IMR-90 (cell line): ENCODE data around the gene CYP1A2. TPM values are rescaled to one million over a fixed set of nuclear protein-coding genes. Genes with fewer than 3 reads are reported as not detected.

Experiments
- ATAC-seq: fragments of 200-7000 bp; cut with Tn5 transposase; 2 replicates; pipeline ENCODE4 v1.9.1; 2020; ENCODE audit warnings: low read depth, mild to moderate bottlenecking, moderate library complexity
- BruUV-seq: library from RNA; stranded (reverse); fragments of 400-500 nt; replicated peaks from 2 replicates; lab custom pipeline; 2021; lab: Mats Ljungman, UMichigan
- CTCF ChIA-PET: fragments of 300-600 bp; formaldehyde crosslinking; extraction: SDS; loops from one replicate; lab custom pipeline; 2021; ENCODE audit warnings: antibody characterized with exemption; lab: Yijun Ruan, JAX
- POLR2A ChIA-PET: fragments of 300-600 bp; sonication (Branson Sonifier 250); formaldehyde crosslinking; loops from one replicate; lab custom pipeline; 2022; ENCODE audit warnings: antibody characterized with exemption; ENCODE audit not compliant: unreplicated experiment; lab: Charles Lee
- DNase-seq: peaks from one replicate; pipeline ENCODE4 v3.0.0; 2013
- H2AFZ ChIP-seq: replicated peaks from 2 replicates; pipeline ENCODE3; 2013; ENCODE audit warnings: low read length, mild to moderate bottlenecking; ENCODE audit not compliant: poor library complexity
- H2AK5ac ChIP-seq: 2 replicates; pipeline ENCODE4 v1.6.1; 2013; ENCODE audit warnings: low read depth, low read length, inconsistent platforms
- H2AK9ac ChIP-seq: replicated peaks from 2 replicates; pipeline ENCODE3; 2013; ENCODE audit warnings: mild to moderate bottlenecking, low read depth, low read length, moderate library complexity; ENCODE audit not compliant: poor library complexity
- H2BK120ac ChIP-seq: 2 replicates; pipeline ENCODE4 v1.6.1; 2013; ENCODE audit warnings: low read depth, low read length, inconsistent platforms
- H2BK15ac ChIP-seq: 3 replicates; pipeline ENCODE4 v1.6.1; 2013; ENCODE audit warnings: low read depth, low read length, inconsistent platforms
- H2BK20ac ChIP-seq: 2 replicates; pipeline ENCODE4 v1.6.1; 2013; ENCODE audit warnings: low read depth, mild to moderate bottlenecking, inconsistent platforms, low read length, moderate library complexity
- H2BK5ac ChIP-seq: 2 replicates; pipeline ENCODE4 v1.6.1; 2013; ENCODE audit warnings: mild to moderate bottlenecking, low read depth, low read length, inconsistent platforms; ENCODE audit not compliant: poor library complexity, severe bottlenecking
- H3K14ac ChIP-seq: replicated peaks from 2 replicates; pipeline ENCODE4 v1.6.1; 2013; ENCODE audit warnings: low read depth, low read length, inconsistent platforms
- H3K18ac ChIP-seq: 2 replicates; pipeline ENCODE4 v1.6.1; 2013; ENCODE audit warnings: low read depth, low read length, control low read depth
- H3K23ac ChIP-seq: 2 replicates; pipeline ENCODE4 v1.6.1; 2013; ENCODE audit warnings: low read depth, low read length, inconsistent platforms
- H3K27ac ChIP-seq: 2 replicates; pipeline ENCODE4 v1.5.1; 2013; ENCODE audit warnings: mild to moderate bottlenecking, control low read depth, low read length; ENCODE audit not compliant: insufficient read depth
- H3K27me3 ChIP-seq: 2 replicates; pipeline ENCODE4 v1.6.1; 2013; ENCODE audit warnings: low read length; ENCODE audit not compliant: control insufficient read depth, insufficient read depth
- H3K36me3 ChIP-seq: 2 replicates; pipeline ENCODE4 v1.6.1; 2013; ENCODE audit warnings: low read length, mixed read lengths; ENCODE audit not compliant: control insufficient read depth, insufficient read depth
- H3K4ac ChIP-seq: 2 replicates; pipeline ENCODE4 v1.6.1; 2013; ENCODE audit warnings: low read depth, low read length, inconsistent platforms
- H3K4me1 ChIP-seq: 2 replicates; pipeline ENCODE4 v1.6.1; 2013; ENCODE audit warnings: low read length, mixed read lengths; ENCODE audit not compliant: control insufficient read depth, insufficient read depth
- H3K4me2 ChIP-seq: 2 replicates; pipeline ENCODE4 v1.6.1; 2013; ENCODE audit warnings: low read depth, mild to moderate bottlenecking, control low read depth, low read length, moderate library complexity
- H3K4me3 ChIP-seq: 2 replicates; pipeline ENCODE4 v1.5.1; 2013; ENCODE audit warnings: low read depth, mild to moderate bottlenecking, control low read depth, low read length, moderate library complexity; ENCODE audit not compliant: insufficient read depth
- H3K56ac ChIP-seq: 2 replicates; pipeline ENCODE4 v1.6.1; 2013; ENCODE audit warnings: low read length, inconsistent platforms; ENCODE audit not compliant: insufficient read depth; ENCODE audit errors: extremely low read depth
- H3K79me1 ChIP-seq, 2 experiments: 2 replicates each; pipeline ENCODE4 v1.6.1; 2013; ENCODE audit warnings: low read length in 2 of 2, inconsistent platforms in 1 of 2, low read depth in 1 of 2
- H3K9ac ChIP-seq: 2 replicates; pipeline ENCODE4 v1.6.1; 2013; ENCODE audit warnings: low read depth, low read length, control low read depth
- H3K9me1 ChIP-seq: 2 replicates; pipeline ENCODE4 v1.6.1; 2013; ENCODE audit warnings: low read length, inconsistent platforms; ENCODE audit not compliant: insufficient read depth
- H3K9me3 ChIP-seq: 2 replicates; pipeline ENCODE4 v1.6.1; 2013; ENCODE audit warnings: low read length; ENCODE audit not compliant: control insufficient read depth, insufficient read depth
- H4K20me1 ChIP-seq: 2 replicates; pipeline ENCODE4 v1.6.1; 2013; ENCODE audit warnings: low read length, inconsistent platforms; ENCODE audit not compliant: insufficient read depth
- H4K5ac ChIP-seq: 2 replicates; pipeline ENCODE4 v1.6.1; 2013; ENCODE audit warnings: mild to moderate bottlenecking, low read depth, low read length, control low read depth
- H4K8ac ChIP-seq, 2 experiments: 2 replicates each; pipeline ENCODE4 v1.6.1; 2013; ENCODE audit warnings: low read depth in 2 of 2, low read length in 2 of 2, control low read depth in 1 of 2, inconsistent platforms in 1 of 2
- H4K91ac ChIP-seq: 2 replicates; pipeline ENCODE4 v1.6.1; 2013; ENCODE audit warnings: low read depth, low read length, inconsistent platforms; ENCODE audit not compliant: insufficient read depth
- MAFK ChIP-seq: IDR thresholded peaks from 2 replicates; pipeline ENCODE4 v1.6.1; 2012; ENCODE audit warnings: low read depth, low read length, improper control_type of control experiment
- MAZ ChIP-seq: IDR thresholded peaks from 2 replicates; pipeline ENCODE4 v1.6.1; 2012; ENCODE audit warnings: low read depth, mild to moderate bottlenecking, low read length, improper control_type of control experiment, moderate library complexity, borderline replicate concordance
- WGBS, 2 experiments: methylation state at CpG; one replicate each; pipeline versions ENCODE4 v1.1.5 to v1.1.7; 2013; ENCODE audit warnings: missing lambda C conversion rate in 2 of 2; ENCODE audit not compliant: insufficient read length in 1 of 2; ENCODE audit errors: extremely low coverage in 2 of 2; 5-methylcytosine and 5-hydroxymethylcytosine counted together
- dilution Hi-C: fragments of 300-500 bp; cut with HindIII; formaldehyde crosslinking; loops from one replicate; pipeline ENCODE4 v1.14.3; 2018; ENCODE audit warnings: low sequenced_read_pairs; ENCODE audit not compliant: unreplicated experiment
- in situ Hi-C: fragments of 300-500 bp; cut with MboI; formaldehyde crosslinking; loops from 3 replicates; pipeline ENCODE4 v1.14.3; 2019; ENCODE audit warnings: low sequenced_read_pairs, inconsistent platforms, mixed read lengths
- intact Hi-C: fragments of 100-400 bp; cut with micrococcal nuclease; formaldehyde crosslinking; loops from 2 replicates; pipeline ENCODE4 v1.10.0; 2022
- polyA plus RNA-seq, 3 experiments: library from polyadenylated mRNA; depleted of rRNA; stranded (reverse); fragments of >200 nt; gene quantifications; 2 replicates each; pipeline ENCODE4 v1.2.3, GENCODE V29; 2012; ENCODE audit warnings: low replicate concordance in 1 of 3
- total RNA-seq: library from RNA; depleted of rRNA; stranded (reverse); fragments of >200 nt; gene quantifications from 2 replicates; pipeline ENCODE4 v1.2.3, GENCODE V29; 2012

Gene CYP1A2
- total and polyA plus RNA-seq, 2 of the 4 experiments (the other 2 are of a cell fraction): not detected

DNA sequence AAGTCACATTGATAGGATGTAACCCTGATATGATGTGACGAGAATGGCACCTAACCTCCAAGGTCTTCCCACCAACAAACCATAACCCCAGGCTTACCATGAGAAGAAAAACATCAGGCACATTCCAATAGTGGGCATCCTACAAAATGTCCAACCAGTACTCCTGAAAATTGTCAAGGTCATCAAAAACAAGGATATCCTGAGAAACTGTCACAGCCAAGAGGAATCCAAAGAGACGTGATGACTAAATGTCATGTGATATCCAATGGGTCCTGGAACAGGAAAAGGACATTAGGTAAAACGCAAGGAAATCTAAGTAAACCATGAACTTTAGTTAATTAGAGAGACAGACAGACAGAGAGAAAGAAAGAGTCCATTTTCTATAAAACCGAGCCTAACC is 2.3 kb upstream of the CYP1A2 start:
- in situ Hi-C loops: no loop called here
- Histone ChIP-seq H3K27ac (no peak overlapping the region), H3K18ac (no peak overlapping the region), H2BK120ac (no peak overlapping the region), H3K9ac (no peak overlapping the region), H3K36me3 (no peaks in the 10 kb centered on the region), H2BK5ac (no peak overlapping the region), H2AK9ac (no peak overlapping the region), H2AK5ac (no peak overlapping the region), H3K4me1 (no peaks in the 10 kb centered on the region), H4K20me1 (no peaks in the 10 kb centered on the region), H3K9me1 (no peaks in the 10 kb centered on the region; the same call in 1 of the 2 replicates), H3K23ac (no peak overlapping the region), H2BK20ac (no peak overlapping the region), H3K27me3 (peaks cover 26% of the 10 kb centered on the region), H4K5ac (no peak overlapping the region), H3K56ac (no peak overlapping the region), H3K4me3 (no peak overlapping the region), H2AFZ (no peak overlapping the region), H3K9me3 (peaks cover 7% of the 10 kb centered on the region), H3K14ac (no peak overlapping the region), H3K4ac (no peak overlapping the region), H3K4me2 (no peak overlapping the region), H3K79me1 (no peaks in the 10 kb centered on the region), H4K91ac (no peak overlapping the region), H2BK15ac (no peak overlapping the region), H4K8ac (no peak overlapping the region)
- DNase-seq (no peak), ATAC-seq (no peak)
- TF ChIP-seq MAZ (no peak), MAFK (peak; percentile 69)
- BruUV-seq: no TSS peak
- dilution Hi-C loops: no loop called here
- intact Hi-C loops: no loop called here
- CTCF ChIA-PET: no interaction called here
- WGBS, 2 experiments: 67% methylated on average over 1 of the region's 4 CpGs; no CpG with 5 or more reads in 1 of the 2 experiments
- POLR2A ChIA-PET: no interaction called here
